A549 (cell line): Measurements from ENCODE around the gene ATAD2B. TPM values are rescaled to one million over a fixed set of nuclear protein-coding genes. Genes with fewer than 3 reads are reported as not detected.

Experiments used
- ATAC-seq, 2 experiments: fragments of 200-7000 bp in 1 of 2; fragments of >200 bp in 1 of 2; cut with Nextera tagmentation in 1 of 2; cut with Tn5 transposase in 1 of 2; 3 replicates each; pipeline versions ENCODE4 v1.8.0 to v1.9.1; 2018 to 2020; ENCODE audit warnings: mild to moderate bottlenecking in 1 of 2, moderate library complexity in 1 of 2
- CTCF ChIA-PET: fragments of 300-600 bp; sonication (Branson Sonifier 250); formaldehyde crosslinking; extraction: SDS; loops from one replicate; lab custom pipeline; 2021; ENCODE audit warnings: antibody characterized with exemption, inconsistent platforms; lab: Yijun Ruan, JAX
- POLR2A ChIA-PET: fragments of 350-600 bp; formaldehyde crosslinking; extraction: SDS; loops from one replicate; lab custom pipeline; 2021; ENCODE audit warnings: antibody characterized with exemption, inconsistent platforms; lab: Yijun Ruan, JAX
- DNase-seq, 2 experiments: peaks; one replicate each; pipeline versions ENCODE4 v3.0.0 to v3.0.0-alpha.2; 2011 to 2016; ENCODE audit warnings: low read depth in 1 of 2, low spot score in 1 of 2
- FAIRE-seq: peaks from 2 replicates; lab custom pipeline; 2011; peaks lifted over from hg19 to GRCh38; lab: Jason Lieb, UNC
- H3K27ac ChIP-seq, 2 experiments: fragments of >200 bp; sonication (Bioruptor Twin); formaldehyde crosslinking; 3 replicates each; pipeline ENCODE4 v1.5.1; 2016 to 2017
- H3K4me1 ChIP-seq: fragments of >200 bp; sonication (Bioruptor Twin); formaldehyde crosslinking; 3 replicates; pipeline ENCODE4 v1.6.1; 2016
- H3K4me2 ChIP-seq: fragments of >200 bp; sonication (Bioruptor Twin); formaldehyde crosslinking; 3 replicates; pipeline ENCODE4 v1.6.1; 2016
- H3K4me3 ChIP-seq: fragments of >200 bp; sonication (Bioruptor Twin); formaldehyde crosslinking; 3 replicates; pipeline ENCODE4 v1.5.1; 2016
- H3K9me3 ChIP-seq: fragments of >200 bp; sonication (Bioruptor Twin); formaldehyde crosslinking; 3 replicates; pipeline ENCODE4 v1.6.1; 2016
- CHD2 ChIP-seq: fragments of 150-350 bp; IDR thresholded peaks from 2 replicates; pipeline ENCODE4 v1.6.1; 2014; ENCODE audit warnings: low read length; ENCODE audit not compliant: partially characterized antibody
- EHMT2 ChIP-seq: fragments of 200-600 bp; sonication (generic); IDR thresholded peaks from 2 replicates; pipeline ENCODE4 v1.6.1; 2016; ENCODE audit warnings: antibody characterized with exemption, low read depth, mild to moderate bottlenecking, moderate library complexity
- EP300 ChIP-seq, 2 experiments: fragments of >200 bp; sonication (Bioruptor Twin); formaldehyde crosslinking; IDR thresholded peaks; 2 replicates in 1 of 2; 3 replicates in 1 of 2; pipeline ENCODE4 v1.6.1; 2016 to 2017
- FOSB ChIP-seq: fragments of 250-450 bp; sonication (Bioruptor Pico); IDR thresholded peaks from 2 replicates; pipeline ENCODE4 v1.5.0; 2020; ENCODE audit warnings: mild to moderate bottlenecking, moderate library complexity
- FOXS1 ChIP-seq: fragments of 250-450 bp; sonication (Bioruptor Pico); IDR thresholded peaks from 2 replicates; pipeline ENCODE4 v1.5.0; 2020; ENCODE audit warnings: mild to moderate bottlenecking, moderate library complexity
- GATA3 ChIP-seq: IDR thresholded peaks from 2 replicates; pipeline ENCODE4 v1.6.1; 2012; ENCODE audit warnings: borderline replicate concordance
- HES2 ChIP-seq: fragments of >200 bp; sonication (Bioruptor Twin); formaldehyde crosslinking; IDR thresholded peaks from 2 replicates; pipeline ENCODE4 v1.6.1; 2016
- HEYL ChIP-seq: fragments of 250-450 bp; sonication (Bioruptor Pico); IDR thresholded peaks from 2 replicates; pipeline ENCODE4 v1.8.0; 2021; ENCODE audit warnings: mild to moderate bottlenecking, moderate library complexity
- HOXA7 ChIP-seq: fragments of 250-450 bp; sonication (Bioruptor Pico); IDR thresholded peaks from 2 replicates; pipeline ENCODE4 v1.5.0; 2020; ENCODE audit warnings: mild to moderate bottlenecking, moderate library complexity
- HOXB13 ChIP-seq: fragments of 250-450 bp; sonication (Bioruptor Pico); IDR thresholded peaks from 2 replicates; pipeline ENCODE4 v1.5.0; 2020; ENCODE audit warnings: low read depth, mild to moderate bottlenecking, moderate library complexity
- KDM1A ChIP-seq: fragments of 200-600 bp; sonication (generic); IDR thresholded peaks from 2 replicates; pipeline ENCODE4 v1.6.1; 2016; ENCODE audit warnings: low read depth, mild to moderate bottlenecking
- KDM5A ChIP-seq: fragments of 200-600 bp; sonication (generic); IDR thresholded peaks from 2 replicates; pipeline ENCODE4 v1.6.1; 2016; ENCODE audit warnings: antibody characterized with exemption, mild to moderate bottlenecking
- MAZ ChIP-seq: fragments of 150-350 bp; IDR thresholded peaks from 2 replicates; pipeline ENCODE4 v1.6.1; 2014; ENCODE audit warnings: antibody characterized with exemption, low read depth, low read length, borderline replicate concordance
- NFE2L2 ChIP-seq: fragments of 150-350 bp; conservative IDR thresholded peaks from 2 replicates; pipeline ENCODE4 v1.6.1; 2014; ENCODE audit warnings: low read length
- NR3C1 ChIP-seq: fragments of >200 bp; sonication (Bioruptor Twin); formaldehyde crosslinking; IDR thresholded peaks from 3 replicates; pipeline ENCODE4 v1.6.1; 2017
- PBX3 ChIP-seq: IDR thresholded peaks from 2 replicates; pipeline ENCODE4 v1.6.1; 2012
- PHF8 ChIP-seq: fragments of 200-600 bp; sonication (generic); IDR thresholded peaks from 2 replicates; pipeline ENCODE4 v1.6.1; 2016; ENCODE audit warnings: low read depth, mild to moderate bottlenecking, antibody characterized with exemption, moderate library complexity, borderline replicate concordance
- POLR2A ChIP-seq: IDR thresholded peaks from 2 replicates; pipeline ENCODE4 v1.6.1; 2012; ENCODE audit warnings: mild to moderate bottlenecking, low read length
- RCOR1 ChIP-seq: fragments of 150-350 bp; IDR thresholded peaks from 2 replicates; pipeline ENCODE4 v1.6.1; 2014; ENCODE audit warnings: antibody characterized with exemption, low read length, low read depth
- RFX5 ChIP-seq: fragments of 450-650 bp; IDR thresholded peaks from 2 replicates; pipeline ENCODE4 v1.7.1; 2014; ENCODE audit warnings: antibody characterized with exemption, mild to moderate bottlenecking, moderate library complexity
- RNF2 ChIP-seq: fragments of 200-600 bp; sonication (generic); IDR thresholded peaks from 2 replicates; pipeline ENCODE4 v1.6.1; 2016; ENCODE audit warnings: low read depth, mild to moderate bottlenecking, antibody characterized with exemption, moderate library complexity, borderline replicate concordance
- SMC3 ChIP-seq: fragments of >200 bp; sonication (Bioruptor Twin); formaldehyde crosslinking; IDR thresholded peaks from 3 replicates; pipeline ENCODE4 v1.6.1; 2018; ENCODE audit warnings: inconsistent platforms
- TFCP2L1 ChIP-seq: fragments of 250-450 bp; sonication (Bioruptor Pico); IDR thresholded peaks from 2 replicates; pipeline ENCODE4 v1.5.0; 2021; ENCODE audit warnings: mild to moderate bottlenecking
- TP53 ChIP-seq: fragments of 250-450 bp; sonication (Bioruptor Pico); IDR thresholded peaks from 2 replicates; pipeline ENCODE4 v1.5.0; 2021; ENCODE audit warnings: mild to moderate bottlenecking, moderate library complexity
- ZNF302 ChIP-seq: fragments of 250-450 bp; sonication (Bioruptor Pico); IDR thresholded peaks from 2 replicates; pipeline ENCODE4 v1.9.0; 2021; ENCODE audit warnings: inconsistent platforms, mild to moderate bottlenecking, moderate library complexity
- WGBS: methylation state at CpG from one replicate; pipeline ENCODE4 v1.1.6; 2017; ENCODE audit errors: missing lambda C conversion rate; 5-methylcytosine and 5-hydroxymethylcytosine counted together
- polyA plus RNA-seq, 4 experiments: library from polyadenylated mRNA; depleted of rRNA in 3 of 4; stranded (reverse); fragments of >200 nt; fragmentation: RNase III in 1 of 4; extraction: RNeasy Plus Mini Kit Qiagen cat#74134 plus additional on column Dnase treatment in 1 of 4; gene quantifications; 2 replicates in 3 of 4; 3 replicates in 1 of 4; pipeline ENCODE4 v1.2.3, GENCODE V29; 2011 to 2017
- TF ChIP-seq, protein P1 (sequence below): IDR thresholded peaks from 2 replicates; pipeline ENCODE4 v1.6.1; 2012; ENCODE audit warnings: low read depth, borderline replicate concordance
- TF ChIP-seq, protein P2 (sequence below): fragments of >200 bp; sonication (Bioruptor Twin); formaldehyde crosslinking; IDR thresholded peaks from 3 replicates; pipeline ENCODE4 v1.6.1; 2016

The ATAD2B gene
- polyA plus RNA-seq, 2 of the 4 experiments (the other 2 are of a cell fraction), result 5.4 to 13.1 TPM

GRCh38 chr2:23703583-23704385 lies 223.1 kb downstream of the ATAD2B start:
- Histone ChIP-seq H3K4me2 (no peak overlapping the region), H3K4me3 (no peak overlapping the region), H3K9me3 (no peaks in the 10 kb centered on the region), H3K4me1 (no peaks in the 10 kb centered on the region), H3K27ac (no peak overlapping the region)
- FAIRE-seq, result no peak
- 92% methylated on average over 16 of the region's 16 CpGs for WGBS
- no peak for TF ChIP-seq GATA3
- TF ChIP-seq RFX5, result no peak
- no peak for TF ChIP-seq PBX3
- TF ChIP-seq KDM1A, result no peak
- no peak for TF ChIP-seq TP53
- TF ChIP-seq EHMT2, result no peak
- TF ChIP-seq, protein P1, sequence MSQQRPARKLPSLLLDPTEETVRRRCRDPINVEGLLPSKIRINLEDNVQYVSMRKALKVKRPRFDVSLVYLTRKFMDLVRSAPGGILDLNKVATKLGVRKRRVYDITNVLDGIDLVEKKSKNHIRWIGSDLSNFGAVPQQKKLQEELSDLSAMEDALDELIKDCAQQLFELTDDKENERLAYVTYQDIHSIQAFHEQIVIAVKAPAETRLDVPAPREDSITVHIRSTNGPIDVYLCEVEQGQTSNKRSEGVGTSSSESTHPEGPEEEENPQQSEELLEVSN, result no peak
- no peak for TF ChIP-seq HOXA7 (CRISPR knock-in tag)
- no peak for TF ChIP-seq ZNF302 (CRISPR knock-in tag)
- no peak for TF ChIP-seq SMC3
- TF ChIP-seq FOXS1 (CRISPR knock-in tag), result no peak
- no peak for TF ChIP-seq EP300 (IDR thresholded peaks at IDR 0.05)
- no peak for TF ChIP-seq HES2
- TF ChIP-seq, protein P2, sequence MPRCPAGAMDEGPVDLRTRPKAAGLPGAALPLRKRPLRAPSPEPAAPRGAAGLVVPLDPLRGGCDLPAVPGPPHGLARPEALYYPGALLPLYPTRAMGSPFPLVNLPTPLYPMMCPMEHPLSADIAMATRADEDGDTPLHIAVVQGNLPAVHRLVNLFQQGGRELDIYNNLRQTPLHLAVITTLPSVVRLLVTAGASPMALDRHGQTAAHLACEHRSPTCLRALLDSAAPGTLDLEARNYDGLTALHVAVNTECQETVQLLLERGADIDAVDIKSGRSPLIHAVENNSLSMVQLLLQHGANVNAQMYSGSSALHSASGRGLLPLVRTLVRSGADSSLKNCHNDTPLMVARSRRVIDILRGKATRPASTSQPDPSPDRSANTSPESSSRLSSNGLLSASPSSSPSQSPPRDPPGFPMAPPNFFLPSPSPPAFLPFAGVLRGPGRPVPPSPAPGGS, result no peak
- no peak for TF ChIP-seq HOXB13
- TF ChIP-seq MAZ, result no peak
- no peak for TF ChIP-seq NR3C1
- no peak for TF ChIP-seq TFCP2L1 (CRISPR knock-in tag)
- no peak for TF ChIP-seq NFE2L2
- ChIA-PET POLR2A (no interaction called here), CTCF (interaction anchor here (0.7 kb wide), 1 partner anchor 417 kb away, joined by 3 read pairs; no protein-coding TSS in a partner anchor)
- no peak for DNase-seq
- ATAC-seq, result peak in 1 of 2 experiments; percentile 7; a peak in 1 of 6 replicates

DNA sequence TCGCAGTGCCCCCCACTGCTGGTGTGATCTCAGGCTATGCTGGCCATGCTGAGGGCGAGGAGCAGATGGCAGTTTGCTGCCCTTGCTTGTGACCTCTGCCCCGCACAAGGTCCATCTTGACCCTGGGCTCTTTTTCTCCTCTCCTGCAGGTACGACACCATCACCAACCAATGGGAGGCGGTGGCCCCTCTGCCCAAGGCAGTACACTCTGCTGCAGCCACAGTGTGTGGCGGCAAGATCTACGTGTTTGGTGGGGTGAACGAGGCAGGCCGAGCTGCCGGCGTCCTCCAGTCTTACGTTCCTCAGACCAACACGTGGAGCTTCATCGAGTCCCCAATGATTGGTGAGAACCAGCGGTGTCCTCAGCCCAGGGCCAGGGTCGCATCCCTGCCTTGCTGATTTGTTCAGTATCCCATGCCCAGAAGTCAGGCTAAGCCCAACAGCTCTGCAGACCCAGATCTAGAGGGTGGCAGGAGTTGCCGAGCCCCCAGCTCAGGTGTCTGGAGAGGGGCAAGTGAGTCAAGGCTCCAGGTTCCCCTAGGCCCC lies 223.8 kb downstream of the ATAD2B start:
- POLR2A ChIA-PET, result no interaction called here

More for the DNA sequence above, 223.8 kb downstream of the ATAD2B start:
- TF ChIP-seq PHF8 (no peak), RCOR1 (no peak), HEYL (no peak), KDM5A (no peak), EP300 (IDR thresholded peaks at IDR 0.05) (no peak), CHD2 (no peak), EHMT2 (no peak), RNF2 (no peak), FOSB (CRISPR knock-in tag) (no peak), POLR2A (no peak), FOXS1 (CRISPR knock-in tag) (no peak), PBX3 (no peak)
- TF ChIP-seq, all 56 proteins: peak for 0
- Histone ChIP-seq H3K4me2 (no peak overlapping the region), H3K9me3 (no peaks in the 10 kb centered on the region), H3K4me3 (no peak overlapping the region), H3K4me1 (no peaks in the 10 kb centered on the region), H3K27ac (no peak overlapping the region)
- DNase-seq, result no peak
- 94% methylated on average over 17 of the region's 17 CpGs for WGBS
- CTCF ChIA-PET, result no interaction called here
- FAIRE-seq, result no peak
- ATAC-seq, result 0 out of 6 replicates have a peak, but pooled peaks of 1 of the 2 experiments have one; percentile 7
